Ramos (cell line): ENCODE data around the gene MEGF11.
"Not testable (repeated sequence)": the region's sequence is repeated elsewhere in the genome, so short reads cannot be mapped to it uniquely, and the experiment has no call there.

Experiments used
- in situ Hi-C: fragments of 300-500 bp; cut with MboI; formaldehyde crosslinking; loops from one replicate; pipeline ENCODE4 v1.14.3; 2022; ENCODE audit warnings: low sequenced_read_pairs; ENCODE audit not compliant: unreplicated experiment

Gene MEGF11

GRCh38 chr15:65896236-65896635 lies 357.3 kb downstream of the MEGF11 start:
- in situ Hi-C loops: no loop called here

DNA sequence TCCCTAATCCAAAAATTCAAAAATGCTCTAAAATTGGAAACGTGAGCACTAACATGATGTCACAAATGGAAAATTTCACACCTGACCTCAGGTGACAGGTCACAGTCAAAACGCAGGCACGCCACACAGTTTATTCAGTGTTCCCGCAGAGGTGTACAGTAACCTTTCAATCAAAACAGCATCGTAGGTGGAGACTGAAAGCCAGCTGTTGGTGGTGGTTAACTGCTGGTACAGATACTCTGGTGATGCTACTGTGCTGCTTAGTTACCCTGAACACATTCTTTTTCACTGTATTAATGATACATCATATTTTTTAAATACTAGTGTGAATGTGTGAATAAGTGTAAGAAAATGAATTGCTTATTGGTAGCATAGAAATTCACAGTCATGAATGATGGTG lies 360.5 kb downstream of the MEGF11 start:
- in situ Hi-C loops: no loop called here

- in situ Hi-C loops: no loop called here
Measured at GRCh38 chr15:65888981-65889380, 364.6 kb downstream of the MEGF11 start.

GRCh38 chr15:65887565-65887964 lies 366.0 kb downstream of the MEGF11 start:
- in situ Hi-C loops: no loop called here

DNA sequence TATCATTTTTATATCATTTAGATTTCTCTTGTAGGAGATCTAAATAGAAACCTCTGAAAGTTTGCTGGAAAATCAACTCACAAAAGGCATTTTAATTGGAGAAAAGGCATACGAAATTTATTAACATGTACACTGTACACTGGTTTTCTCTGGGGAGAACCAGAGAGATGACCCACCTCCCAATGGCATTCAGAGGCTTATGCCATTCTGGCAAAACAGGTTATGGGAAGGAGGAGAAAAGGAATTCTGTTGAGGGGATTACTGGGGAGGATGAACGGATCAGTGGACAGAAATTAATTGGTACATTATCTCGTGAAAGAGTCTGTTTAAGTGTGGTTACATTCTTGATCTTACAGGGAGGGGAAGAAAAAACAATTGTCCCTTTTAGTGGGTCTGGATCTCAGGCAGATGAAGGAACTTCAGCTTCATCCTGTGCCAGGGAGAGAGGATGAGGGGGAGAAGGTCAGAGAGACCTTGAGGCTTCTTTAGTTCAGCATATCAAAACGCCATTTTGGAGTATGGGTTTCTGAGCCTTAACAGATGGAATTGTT lies 367.8 kb downstream of the MEGF11 start:
- in situ Hi-C loops: no loop called here

DNA sequence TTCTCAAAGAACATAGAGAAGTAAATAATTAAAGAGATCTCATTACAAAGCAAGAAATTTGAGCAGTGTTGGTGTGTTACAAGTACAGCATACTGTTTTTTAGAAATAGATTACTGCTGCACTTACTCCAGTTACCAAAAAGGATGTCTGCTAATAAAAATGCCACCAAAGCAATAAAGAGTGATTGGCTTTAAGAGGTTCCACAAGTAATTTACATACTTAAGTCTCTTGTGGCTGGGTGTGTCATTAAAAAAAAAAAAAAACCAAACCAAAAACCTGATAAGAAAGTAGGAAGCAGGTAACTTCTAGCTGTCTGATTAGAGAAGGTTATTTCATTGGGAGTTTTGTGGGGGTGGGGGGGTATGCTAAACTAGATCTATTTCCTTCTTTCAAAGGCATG lies 369.0 kb downstream of the MEGF11 start:
- in situ Hi-C loops: no loop called here

GRCh38 chr15:65883571-65883970 lies 370.0 kb downstream of the MEGF11 start:
- in situ Hi-C loops: no loop called here

GRCh38 chr15:65881766-65882434 lies 371.6 kb downstream of the MEGF11 start:
- in situ Hi-C loops: no loop called here

GRCh38 chr15:65877749-65878148 lies 375.8 kb downstream of the MEGF11 start:
- in situ Hi-C loops: no loop called here

DNA sequence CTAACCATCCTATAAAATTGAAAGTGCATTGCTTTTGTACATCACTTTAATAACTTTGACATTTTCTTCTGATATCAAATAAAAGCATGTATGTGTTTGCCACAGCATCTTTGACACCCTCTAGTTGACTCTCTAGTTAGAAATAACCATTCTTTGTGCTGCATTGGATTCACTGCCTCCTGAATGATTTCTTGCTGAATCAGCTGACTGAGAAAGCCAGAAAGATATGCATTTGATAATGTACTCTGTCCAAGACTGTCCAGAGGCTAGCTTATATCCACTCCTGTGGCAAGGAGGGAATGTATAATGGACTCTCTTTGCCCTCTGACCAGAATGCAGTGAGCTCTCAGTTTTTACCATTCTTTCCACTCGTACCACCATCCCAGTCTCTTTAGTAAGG lies 378.1 kb downstream of the MEGF11 start:
- in situ Hi-C loops: no loop called here

- in situ Hi-C loops: no loop called here
Measured at GRCh38 chr15:65873256-65873655, 380.3 kb downstream of the MEGF11 start.

- in situ Hi-C loops: not testable (repeated sequence)
Measured at GRCh38 chr15:65872596-65872995, 381.0 kb downstream of the MEGF11 start.

GRCh38 chr15:65871886-65872285 lies 381.7 kb downstream of the MEGF11 start:
- in situ Hi-C loops: not testable (repeated sequence)

GRCh38 chr15:65870889-65871533 lies 382.5 kb downstream of the MEGF11 start:
- in situ Hi-C loops: no loop called here

DNA sequence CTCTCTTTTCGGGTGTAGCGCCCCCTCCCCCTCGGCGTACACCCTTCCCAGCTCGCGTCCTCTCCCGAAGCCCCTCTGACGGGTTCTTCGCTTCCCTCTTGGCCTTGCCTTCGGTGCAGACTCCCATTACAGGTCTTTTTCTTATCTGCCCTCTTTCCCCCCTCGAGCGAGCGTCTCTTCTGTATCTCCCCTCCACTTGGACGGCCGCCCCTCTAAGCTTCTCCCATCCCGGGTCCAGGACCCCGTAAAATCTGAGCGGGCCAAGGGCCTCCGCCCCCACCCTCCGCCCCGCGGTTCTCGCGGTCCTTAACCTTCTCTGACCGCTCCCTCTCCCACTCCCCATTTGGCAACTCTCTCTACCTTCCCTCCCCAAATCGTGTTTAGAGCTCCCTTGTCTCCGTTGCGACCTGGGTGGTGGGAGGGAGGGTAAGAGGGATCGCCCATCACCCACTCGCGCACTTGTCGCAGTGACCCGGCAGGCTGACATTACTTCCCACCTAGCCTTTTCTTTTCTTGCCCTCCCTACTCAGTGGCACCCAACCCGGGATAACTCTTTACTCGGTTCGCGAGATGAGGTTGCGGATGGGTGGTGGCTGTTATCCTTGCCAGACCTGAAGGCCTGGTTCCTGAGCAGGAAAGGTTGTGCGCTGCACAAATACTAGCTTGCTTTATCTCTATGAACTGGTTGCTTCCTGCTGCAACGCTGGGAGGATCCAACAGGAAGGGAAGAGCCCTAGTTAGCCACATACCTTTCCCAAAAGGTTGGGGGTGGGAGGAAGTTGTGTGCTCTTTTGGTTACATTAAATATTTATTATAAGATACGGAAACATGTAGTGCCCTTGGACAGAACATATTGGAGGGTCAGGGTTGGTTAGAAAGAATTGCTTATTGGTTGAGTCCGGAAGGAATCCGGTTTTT lies 383.3 kb downstream of the MEGF11 start:
- in situ Hi-C loops: no loop called here

- in situ Hi-C loops: no loop called here
Measured at GRCh38 chr15:65869126-65869953, 384.2 kb downstream of the MEGF11 start, which contains the start of gene RAB11A. TSS of gene RAB11A (plus strand) at chr15:65869491. CDS start at chr15:65869586, 95 bp downstream.

- in situ Hi-C loops: no loop called here
Measured at GRCh38 chr15:65868546-65869125, 384.9 kb downstream of the MEGF11 start.

GRCh38 chr15:65867933-65868332 lies 385.6 kb downstream of the MEGF11 start:
- in situ Hi-C loops: not testable (repeated sequence)

DNA sequence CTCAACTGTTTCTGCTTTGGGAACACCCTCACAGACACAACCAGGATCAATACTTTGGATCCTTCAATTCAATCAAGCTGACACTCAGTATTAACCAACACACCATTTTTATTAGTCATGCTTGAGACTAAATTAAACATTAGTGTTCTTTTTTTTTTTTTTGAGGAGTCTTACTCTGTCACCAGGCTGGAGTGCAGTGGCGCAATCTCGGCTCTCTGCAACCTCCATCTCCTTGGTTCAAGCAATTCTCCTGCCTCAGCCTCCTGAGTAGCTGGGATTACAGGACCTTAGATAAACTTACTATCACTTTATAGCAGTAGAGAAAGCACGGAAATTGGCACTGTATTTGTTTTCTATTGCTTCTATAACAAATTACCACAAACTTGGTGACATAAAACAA lies 386.3 kb downstream of the MEGF11 start:
- in situ Hi-C loops: no loop called here
